Islet precursor cell (in vitro differentiated cells): ENCODE results near the gene MIA.
"Not testable (repeated sequence)": the region's sequence is repeated elsewhere in the genome, so short reads cannot be mapped to it uniquely, and the experiment has no call there.

Source experiments
- DNase-seq: peaks from one replicate; pipeline ENCODE4 v3.0.0-alpha.2; 2018

MIA gene

GRCh38 chr19:40750874-40751537 lies 24.3 kb upstream of the MIA start, which contains the start of gene SNRPA:
Gene SNRPA (plus strand): TSS chr19:40751203. CDS start chr19:40751409, 206 bp downstream.
- peak; percentile 99 for DNase-seq

GRCh38 chr19:40752257-40752781 lies 23.0 kb upstream of the MIA start:
- DNase-seq: no peak

- no peak for DNase-seq
Measured at GRCh38 chr19:40754611-40755247, 20.6 kb upstream of the MIA start.

- no peak for DNase-seq
Measured at GRCh38 chr19:40755248-40755624, 20.1 kb upstream of the MIA start.

- no peak for DNase-seq
Measured at GRCh38 chr19:40755791-40756190, 19.5 kb upstream of the MIA start.

GRCh38 chr19:40756502-40757110 lies 18.7 kb upstream of the MIA start:
- DNase-seq: no peak

GRCh38 chr19:40758491-40758890 lies 16.8 kb upstream of the MIA start:
- DNase-seq: no peak

GRCh38 chr19:40759352-40759751 lies 16.0 kb upstream of the MIA start:
- no peak for DNase-seq

GRCh38 chr19:40762754-40763470 lies 12.4 kb upstream of the MIA start:
- DNase-seq: no peak

GRCh38 chr19:40763526-40763925 lies 11.8 kb upstream of the MIA start:
- DNase-seq: no peak

- no peak for DNase-seq
Measured at GRCh38 chr19:40763963-40764362, 11.4 kb upstream of the MIA start.

GRCh38 chr19:40766385-40766784 lies 8.9 kb upstream of the MIA start:
- not testable (repeated sequence) for DNase-seq

- DNase-seq: no peak
Measured at GRCh38 chr19:40768869-40769268, 6.5 kb upstream of the MIA start.

- DNase-seq: not testable (repeated sequence)
Measured at GRCh38 chr19:40771101-40771862, 4.0 kb upstream of the MIA start.

GRCh38 chr19:40775632-40776022 lies 306 bp downstream of the MIA start:
- DNase-seq: no peak

- DNase-seq: no peak
Measured at GRCh38 chr19:40776364-40776763, 1.0 kb downstream of the MIA start.

- DNase-seq: peak; percentile 97
Measured at GRCh38 chr19:40776932-40777644, 1.8 kb downstream of the MIA start.

- DNase-seq: no peak
Measured at GRCh38 chr19:40777645-40777936, 2.3 kb downstream of the MIA start.

- DNase-seq: peak; percentile 100
Measured at GRCh38 chr19:40777937-40778705, 2.8 kb downstream of the MIA start, which contains the start of gene RAB4B. Gene RAB4B (plus strand): TSS chr19:40778247. CDS start chr19:40778376, 129 bp downstream.

GRCh38 chr19:40778706-40779284 lies 3.5 kb downstream of the MIA start:
- DNase-seq: peak; percentile 99

GRCh38 chr19:40780582-40780981 lies 5.3 kb downstream of the MIA start:
- DNase-seq: no peak
